ENCODE results near the gene ACSF3.
A peak's percentile ranks its signal among the peaks of the same experiment; 100 is the strongest.

The ACSF3 gene

GRCh38 chr16:89119661-89120141, 26.0 kb downstream of the ACSF3 start:
- no peak for TF ChIP-seq CTCF (IDR thresholded peaks at IDR 0.05; ENCODE audit: insufficient read depth, low read depth, low read length, missing control alignments)
- no peak for DNase-seq (ENCODE audit: low read depth)
- H3K4me3 ChIP-seq (ENCODE audit: low read length): no peak overlapping the region

GRCh38 chr16:89120281-89120680, 26.6 kb downstream of the ACSF3 start:
- no peak for TF ChIP-seq CTCF (IDR thresholded peaks at IDR 0.05; ENCODE audit: insufficient read depth, low read depth, low read length, missing control alignments)
- DNase-seq (ENCODE audit: low read depth): no peak
- no peak overlapping the region for H3K4me3 ChIP-seq (ENCODE audit: low read length)

DNA sequence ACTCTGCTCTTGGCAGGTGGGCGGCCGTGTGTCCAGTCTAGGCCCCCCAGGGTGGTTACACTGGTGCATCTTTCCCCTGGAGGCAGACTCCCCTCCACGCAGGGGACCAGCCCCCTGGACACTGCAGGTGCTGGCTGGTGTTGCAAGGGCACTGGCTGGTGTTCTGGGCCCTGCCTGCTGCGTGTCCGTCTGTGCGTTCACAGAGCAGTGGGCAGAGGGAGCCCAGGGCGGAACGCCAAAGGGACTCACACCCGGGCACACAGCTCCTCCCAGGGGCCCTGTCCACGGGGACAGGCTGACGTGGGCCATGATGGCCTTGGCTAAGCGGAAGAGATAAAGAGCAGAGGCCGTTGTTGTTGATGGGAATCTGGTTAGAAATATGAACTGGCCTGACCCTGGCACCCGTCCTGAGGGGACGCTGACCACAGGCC, 27.3 kb downstream of the ACSF3 start:
- DNase-seq (ENCODE audit: low read depth): no peak
- TF ChIP-seq CTCF (IDR thresholded peaks at IDR 0.05; ENCODE audit: insufficient read depth, low read depth, low read length, missing control alignments): no peak
- H3K4me3 ChIP-seq (ENCODE audit: low read length): no peak overlapping the region

DNA sequence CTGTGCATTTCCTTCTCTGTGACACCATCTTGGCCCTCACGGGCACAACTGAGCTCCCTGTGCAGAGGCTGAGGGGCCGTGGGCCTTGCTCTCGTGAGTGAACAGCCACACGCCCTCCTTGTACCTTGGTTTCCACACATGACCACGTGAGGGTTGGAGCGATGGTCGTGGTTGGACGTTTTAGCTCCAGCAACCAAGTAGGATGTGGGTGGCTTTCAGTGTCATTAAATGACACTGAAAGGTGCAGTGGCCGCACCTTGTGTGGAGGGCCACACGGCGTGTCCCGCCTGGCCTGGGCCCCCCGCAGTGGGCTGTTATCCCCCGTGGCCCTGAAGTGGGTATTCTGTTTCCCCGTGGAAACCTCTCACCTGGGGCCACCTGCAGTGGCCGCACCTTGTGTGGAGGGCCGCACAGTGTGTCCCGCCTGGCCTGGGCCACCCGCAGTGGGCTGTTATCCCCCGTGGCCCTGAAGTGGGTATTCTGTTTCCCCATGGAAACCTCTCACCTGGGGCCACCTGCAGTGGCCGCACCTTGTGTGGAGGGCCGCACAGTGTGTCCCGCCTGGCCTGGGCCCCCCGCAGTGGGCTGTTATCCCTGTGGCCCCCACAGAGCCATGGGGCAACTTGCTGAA, 28.2 kb downstream of the ACSF3 start:
- DNase-seq (ENCODE audit: low read depth): no peak
- H3K4me3 ChIP-seq (ENCODE audit: low read length): no peak overlapping the region
- no peak for TF ChIP-seq CTCF (IDR thresholded peaks at IDR 0.05; ENCODE audit: insufficient read depth, low read depth, low read length, missing control alignments)

GRCh38 chr16:89122322-89122851, 28.7 kb downstream of the ACSF3 start:
- peak; percentile 46 for DNase-seq (ENCODE audit: low read depth)

GRCh38 chr16:89123001-89123830, 29.6 kb downstream of the ACSF3 start:
- DNase-seq (ENCODE audit: low read depth): peak; percentile 9
- TF ChIP-seq CTCF (IDR thresholded peaks at IDR 0.05; ENCODE audit: insufficient read depth, low read depth, low read length, missing control alignments): no peak
- H3K4me3 ChIP-seq (ENCODE audit: low read length): no peak overlapping the region

More at GRCh38 chr16:89122322-89122851, 28.7 kb downstream of the ACSF3 start:
- no peak overlapping the region for H3K4me3 ChIP-seq (ENCODE audit: low read length)
- no peak for TF ChIP-seq CTCF (IDR thresholded peaks at IDR 0.05; ENCODE audit: insufficient read depth, low read depth, low read length, missing control alignments)

Data from epithelial cell of esophagus (primary cell).